Measurements from ENCODE around the gene HPCAL1. TPM values are rescaled to one million over a fixed set of nuclear protein-coding genes. Genes with fewer than 3 reads are reported as not detected.

HPCAL1 gene
- total and polyA plus RNA-seq, 2 donors (not counting 3 experiments of a cell fraction or from before 2014, with no cell fraction given): 56.5 to 77.4 TPM

DNA sequence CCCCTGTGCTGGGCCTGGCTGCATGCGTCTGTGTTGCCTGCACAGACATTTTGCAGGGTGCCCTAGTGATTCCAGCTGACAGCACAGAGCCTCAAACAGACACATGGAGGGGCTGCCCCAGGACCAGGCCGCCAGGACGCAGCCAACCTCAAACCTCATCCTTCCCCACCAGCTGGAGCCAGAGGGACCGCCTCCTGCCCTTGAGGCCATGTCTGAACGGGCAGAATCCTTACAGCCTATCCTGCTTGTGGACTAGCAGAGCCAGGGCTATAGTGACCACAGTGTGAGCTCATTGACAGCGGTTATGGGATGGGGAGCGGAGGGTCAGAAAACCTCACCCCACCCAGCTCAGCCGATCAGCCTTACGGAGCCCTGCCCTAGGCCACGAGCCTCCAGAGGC lies 123.0 kb downstream of the HPCAL1 start:
- Histone ChIP-seq H2AFZ (ENCODE audit: low read depth, low read length) (no peak overlapping the region), H3K9me1 (replicated peaks; ENCODE audit: control insufficient read depth, extremely low read depth, insufficient read depth, low read length) (no peaks in the 10 kb centered on the region), H3K4me1 (ENCODE audit: control insufficient read depth, extremely low read depth, insufficient read depth, low read length) (no peaks in the 10 kb centered on the region), H3K27ac (ENCODE audit: insufficient read depth, low read depth, low read length) (no peak overlapping the region), H4K20me1 (replicated peaks; ENCODE audit: control insufficient read depth, extremely low read depth, insufficient read depth, low read length) (no peaks in the 10 kb centered on the region), H3K4me2 (ENCODE audit: insufficient read depth, low read length) (no peak overlapping the region), H3K9me3 (replicated peaks; ENCODE audit: control insufficient read depth, insufficient read depth, low read length) (no peaks in the 10 kb centered on the region), H3K27me3 (ENCODE audit: control insufficient read depth in 2 of 2, insufficient read depth in 2 of 2, low read length in 2 of 2) (no peaks in the 10 kb centered on the region), H3K79me2 (ENCODE audit: control insufficient read depth, insufficient read depth, low read length) (no peaks in the 10 kb centered on the region), H3K36me3 (ENCODE audit: control insufficient read depth in 2 of 2, extremely low read depth in 1 of 2, insufficient read depth in 2 of 2, low read length in 2 of 2) (peaks cover 0 to 9% of the 10 kb centered on the region in 2 experiments), H3K4me3 (replicated peaks in 1 of 3; ENCODE audit: insufficient read depth in 1 of 3, low read depth in 1 of 3, low read length in 3 of 3) (no peak overlapping the region), H3K9ac (replicated peaks; ENCODE audit: extremely low read depth, insufficient read depth, low read length) (no peak overlapping the region)
- CTCF ChIA-PET: interaction anchor here (3.0 kb wide), 1 partner anchor 353 kb away, joined by 9 read pairs; no protein-coding TSS in a partner anchor
- no peak for DNase-seq (ENCODE audit: low read depth, low spot score)
- intact Hi-C loops (cut with micrococcal nuclease): no loop called here
- POLR2A ChIA-PET: no interaction called here
- BruUV-seq (replicated peaks): no TSS peak
- FAIRE-seq: no peak
- dilution Hi-C loops (cut with MboI; ENCODE audit: extremely low pct_ligation_motif_present, low sequenced_read_pairs): no loop called here
- no peak for TF ChIP-seq EZH2 (IDR thresholded peaks at IDR 0.05; ENCODE audit: borderline replicate concordance, low read depth, low read length, severe bottlenecking)
- TF ChIP-seq MYC (IDR thresholded peaks at IDR 0.05; ENCODE audit: low read depth, low read length): no peak
- TF ChIP-seq, protein P1, sequence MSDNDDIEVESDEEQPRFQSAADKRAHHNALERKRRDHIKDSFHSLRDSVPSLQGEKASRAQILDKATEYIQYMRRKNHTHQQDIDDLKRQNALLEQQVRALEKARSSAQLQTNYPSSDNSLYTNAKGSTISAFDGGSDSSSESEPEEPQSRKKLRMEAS (IDR thresholded peaks at IDR 0.05; ENCODE audit: insufficient read depth, insufficient read length): no peak

DNA sequence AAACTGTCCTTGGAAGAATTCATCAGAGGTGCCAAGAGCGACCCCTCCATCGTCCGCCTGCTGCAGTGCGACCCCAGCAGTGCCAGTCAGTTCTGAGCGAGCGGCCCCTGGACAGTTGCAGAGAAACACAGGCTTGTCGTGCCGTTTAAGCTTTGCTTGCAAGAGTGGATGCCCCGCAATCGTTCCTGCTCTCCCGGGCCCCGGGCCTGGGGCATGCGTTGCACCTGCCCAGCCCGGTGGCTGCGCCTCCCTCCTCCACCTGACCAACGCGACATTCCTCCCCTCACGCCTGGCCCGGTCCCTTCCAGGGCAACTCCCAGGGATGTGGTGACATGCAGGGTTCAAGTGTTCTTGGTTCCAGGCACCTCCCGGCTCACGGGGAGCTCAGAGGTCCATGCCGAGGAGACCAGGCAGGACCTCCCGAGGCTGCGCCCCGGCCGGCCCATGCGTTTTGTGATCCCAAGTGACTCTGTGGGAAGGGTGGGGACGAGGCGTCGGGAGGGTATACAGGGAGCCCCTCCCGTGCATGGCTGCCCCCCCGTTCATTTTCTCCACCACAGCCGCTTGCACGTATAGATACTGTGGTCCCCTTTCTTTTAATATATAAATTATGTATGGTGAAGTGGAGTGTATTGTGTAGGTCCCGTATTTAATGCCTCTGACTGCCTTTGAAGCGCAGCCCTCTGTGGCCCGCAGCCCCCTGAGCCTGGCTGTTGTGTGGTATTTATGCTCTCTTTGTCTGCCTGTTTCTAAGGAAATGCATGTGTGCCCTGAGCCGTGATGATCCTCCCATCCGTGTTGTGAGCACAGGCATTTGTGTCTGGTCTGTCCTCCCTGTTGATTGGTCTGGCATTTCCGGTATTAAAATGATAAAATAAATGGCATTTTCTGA lies 124.3 kb downstream of the HPCAL1 start:
- Histone ChIP-seq H3K27ac (ENCODE audit: insufficient read depth, low read depth, low read length) (no peak overlapping the region), H3K4me3 (replicated peaks in 1 of 3; ENCODE audit: insufficient read depth in 1 of 3, low read depth in 1 of 3, low read length in 3 of 3) (no peak overlapping the region), H3K9me3 (replicated peaks; ENCODE audit: control insufficient read depth, insufficient read depth, low read length) (no peaks in the 10 kb centered on the region), H3K27me3 (ENCODE audit: control insufficient read depth in 2 of 2, insufficient read depth in 2 of 2, low read length in 2 of 2) (no peaks in the 10 kb centered on the region), H3K9me1 (replicated peaks; ENCODE audit: control insufficient read depth, extremely low read depth, insufficient read depth, low read length) (no peaks in the 10 kb centered on the region), H3K4me2 (ENCODE audit: insufficient read depth, low read length) (no peak overlapping the region), H3K4me1 (ENCODE audit: control insufficient read depth, extremely low read depth, insufficient read depth, low read length) (no peaks in the 10 kb centered on the region), H2AFZ (ENCODE audit: low read depth, low read length) (no peak overlapping the region), H3K9ac (replicated peaks; ENCODE audit: extremely low read depth, insufficient read depth, low read length) (no peak overlapping the region), H3K36me3 (ENCODE audit: control insufficient read depth in 2 of 2, extremely low read depth in 1 of 2, insufficient read depth in 2 of 2, low read length in 2 of 2) (peaks cover 0 to 9% of the 10 kb centered on the region in 2 experiments), H4K20me1 (replicated peaks; ENCODE audit: control insufficient read depth, extremely low read depth, insufficient read depth, low read length) (no peaks in the 10 kb centered on the region), H3K79me2 (ENCODE audit: control insufficient read depth, insufficient read depth, low read length) (no peaks in the 10 kb centered on the region)
- FAIRE-seq (no peak), DNase-seq (ENCODE audit: low read depth, low spot score) (no peak)
- TF ChIP-seq, protein P1 (IDR thresholded peaks at IDR 0.05; ENCODE audit: insufficient read depth, insufficient read length): no peak
- TF ChIP-seq POLR2AphosphoS5 (IDR thresholded peaks at IDR 0.05; ENCODE audit: insufficient read depth, low read depth, low read length) (no peak), POLR2A (IDR thresholded peaks at IDR 0.05; ENCODE audit: low read depth, low read length) (no peak), MYC (IDR thresholded peaks at IDR 0.05; ENCODE audit: low read depth, low read length) (no peak), EZH2 (IDR thresholded peaks at IDR 0.05; ENCODE audit: borderline replicate concordance, low read depth, low read length, severe bottlenecking) (no peak)
- TF ChIP-seq, protein P2, sequence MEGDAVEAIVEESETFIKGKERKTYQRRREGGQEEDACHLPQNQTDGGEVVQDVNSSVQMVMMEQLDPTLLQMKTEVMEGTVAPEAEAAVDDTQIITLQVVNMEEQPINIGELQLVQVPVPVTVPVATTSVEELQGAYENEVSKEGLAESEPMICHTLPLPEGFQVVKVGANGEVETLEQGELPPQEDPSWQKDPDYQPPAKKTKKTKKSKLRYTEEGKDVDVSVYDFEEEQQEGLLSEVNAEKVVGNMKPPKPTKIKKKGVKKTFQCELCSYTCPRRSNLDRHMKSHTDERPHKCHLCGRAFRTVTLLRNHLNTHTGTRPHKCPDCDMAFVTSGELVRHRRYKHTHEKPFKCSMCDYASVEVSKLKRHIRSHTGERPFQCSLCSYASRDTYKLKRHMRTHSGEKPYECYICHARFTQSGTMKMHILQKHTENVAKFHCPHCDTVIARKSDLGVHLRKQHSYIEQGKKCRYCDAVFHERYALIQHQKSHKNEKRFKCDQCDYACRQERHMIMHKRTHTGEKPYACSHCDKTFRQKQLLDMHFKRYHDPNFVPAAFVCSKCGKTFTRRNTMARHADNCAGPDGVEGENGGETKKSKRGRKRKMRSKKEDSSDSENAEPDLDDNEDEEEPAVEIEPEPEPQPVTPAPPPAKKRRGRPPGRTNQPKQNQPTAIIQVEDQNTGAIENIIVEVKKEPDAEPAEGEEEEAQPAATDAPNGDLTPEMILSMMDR (IDR thresholded peaks at IDR 0.05; ENCODE audit: extremely low read depth in 1 of 2, insufficient read depth in 1 of 2, low read depth in 1 of 2, low read length in 2 of 2): no peak
- BruUV-seq (replicated peaks): TSS peak; percentile 82
- ChIA-PET POLR2A (no interaction called here), CTCF (interaction anchor here (1.1 to 3.0 kb wide), 3 partner anchors 8 to 354 kb away, joined by 3 to 9 read pairs (median 4); no protein-coding TSS in a partner anchor)
- intact Hi-C loops (cut with micrococcal nuclease): no loop called here
- dilution Hi-C loops (cut with MboI; ENCODE audit: extremely low pct_ligation_motif_present, low sequenced_read_pairs): no loop called here

Data from endothelial cell of umbilical vein (primary cell).